IMR-90 (cell line): ENCODE measurements around the gene KRT82. TPM values are rescaled to one million over a fixed set of nuclear protein-coding genes. Genes with fewer than 3 reads are reported as not detected.

Experiments
- ATAC-seq: fragments of 200-7000 bp; cut with Tn5 transposase; 2 replicates; pipeline ENCODE4 v1.9.1; 2020; ENCODE audit warnings: low read depth, mild to moderate bottlenecking, moderate library complexity
- BruUV-seq: library from RNA; stranded (reverse); fragments of 400-500 nt; replicated peaks from 2 replicates; lab custom pipeline; 2021; lab: Mats Ljungman, UMichigan
- CTCF ChIA-PET: fragments of 300-600 bp; formaldehyde crosslinking; extraction: SDS; loops from one replicate; lab custom pipeline; 2021; ENCODE audit warnings: antibody characterized with exemption; lab: Yijun Ruan, JAX
- POLR2A ChIA-PET: fragments of 300-600 bp; sonication (Branson Sonifier 250); formaldehyde crosslinking; loops from one replicate; lab custom pipeline; 2022; ENCODE audit warnings: antibody characterized with exemption; ENCODE audit not compliant: unreplicated experiment; lab: Charles Lee
- DNase-seq: peaks from one replicate; pipeline ENCODE4 v3.0.0; 2013
- H2AFZ ChIP-seq: replicated peaks from 2 replicates; pipeline ENCODE3; 2013; ENCODE audit warnings: low read length, mild to moderate bottlenecking; ENCODE audit not compliant: poor library complexity
- H2AK5ac ChIP-seq: 2 replicates; pipeline ENCODE4 v1.6.1; 2013; ENCODE audit warnings: low read depth, low read length, inconsistent platforms
- H2AK9ac ChIP-seq: replicated peaks from 2 replicates; pipeline ENCODE3; 2013; ENCODE audit warnings: mild to moderate bottlenecking, low read depth, low read length, moderate library complexity; ENCODE audit not compliant: poor library complexity
- H2BK120ac ChIP-seq: 2 replicates; pipeline ENCODE4 v1.6.1; 2013; ENCODE audit warnings: low read depth, low read length, inconsistent platforms
- H2BK15ac ChIP-seq: 3 replicates; pipeline ENCODE4 v1.6.1; 2013; ENCODE audit warnings: low read depth, low read length, inconsistent platforms
- H2BK20ac ChIP-seq: 2 replicates; pipeline ENCODE4 v1.6.1; 2013; ENCODE audit warnings: low read depth, mild to moderate bottlenecking, inconsistent platforms, low read length, moderate library complexity
- H2BK5ac ChIP-seq: 2 replicates; pipeline ENCODE4 v1.6.1; 2013; ENCODE audit warnings: mild to moderate bottlenecking, low read depth, low read length, inconsistent platforms; ENCODE audit not compliant: poor library complexity, severe bottlenecking
- H3K14ac ChIP-seq: replicated peaks from 2 replicates; pipeline ENCODE4 v1.6.1; 2013; ENCODE audit warnings: low read depth, low read length, inconsistent platforms
- H3K18ac ChIP-seq: 2 replicates; pipeline ENCODE4 v1.6.1; 2013; ENCODE audit warnings: low read depth, low read length, control low read depth
- H3K23ac ChIP-seq: 2 replicates; pipeline ENCODE4 v1.6.1; 2013; ENCODE audit warnings: low read depth, low read length, inconsistent platforms
- H3K27ac ChIP-seq: 2 replicates; pipeline ENCODE4 v1.5.1; 2013; ENCODE audit warnings: mild to moderate bottlenecking, control low read depth, low read length; ENCODE audit not compliant: insufficient read depth
- H3K27me3 ChIP-seq: 2 replicates; pipeline ENCODE4 v1.6.1; 2013; ENCODE audit warnings: low read length; ENCODE audit not compliant: control insufficient read depth, insufficient read depth
- H3K36me3 ChIP-seq: 2 replicates; pipeline ENCODE4 v1.6.1; 2013; ENCODE audit warnings: low read length, mixed read lengths; ENCODE audit not compliant: control insufficient read depth, insufficient read depth
- H3K4ac ChIP-seq: 2 replicates; pipeline ENCODE4 v1.6.1; 2013; ENCODE audit warnings: low read depth, low read length, inconsistent platforms
- H3K4me1 ChIP-seq: 2 replicates; pipeline ENCODE4 v1.6.1; 2013; ENCODE audit warnings: low read length, mixed read lengths; ENCODE audit not compliant: control insufficient read depth, insufficient read depth
- H3K4me2 ChIP-seq: 2 replicates; pipeline ENCODE4 v1.6.1; 2013; ENCODE audit warnings: low read depth, mild to moderate bottlenecking, control low read depth, low read length, moderate library complexity
- H3K4me3 ChIP-seq: 2 replicates; pipeline ENCODE4 v1.5.1; 2013; ENCODE audit warnings: low read depth, mild to moderate bottlenecking, control low read depth, low read length, moderate library complexity; ENCODE audit not compliant: insufficient read depth
- H3K56ac ChIP-seq: 2 replicates; pipeline ENCODE4 v1.6.1; 2013; ENCODE audit warnings: low read length, inconsistent platforms; ENCODE audit not compliant: insufficient read depth; ENCODE audit errors: extremely low read depth
- H3K79me1 ChIP-seq, 2 experiments: 2 replicates each; pipeline ENCODE4 v1.6.1; 2013; ENCODE audit warnings: low read length in 2 of 2, inconsistent platforms in 1 of 2, low read depth in 1 of 2
- H3K9ac ChIP-seq: 2 replicates; pipeline ENCODE4 v1.6.1; 2013; ENCODE audit warnings: low read depth, low read length, control low read depth
- H3K9me1 ChIP-seq: 2 replicates; pipeline ENCODE4 v1.6.1; 2013; ENCODE audit warnings: low read length, inconsistent platforms; ENCODE audit not compliant: insufficient read depth
- H3K9me3 ChIP-seq: 2 replicates; pipeline ENCODE4 v1.6.1; 2013; ENCODE audit warnings: low read length; ENCODE audit not compliant: control insufficient read depth, insufficient read depth
- H4K20me1 ChIP-seq: 2 replicates; pipeline ENCODE4 v1.6.1; 2013; ENCODE audit warnings: low read length, inconsistent platforms; ENCODE audit not compliant: insufficient read depth
- H4K5ac ChIP-seq: 2 replicates; pipeline ENCODE4 v1.6.1; 2013; ENCODE audit warnings: mild to moderate bottlenecking, low read depth, low read length, control low read depth
- H4K8ac ChIP-seq, 2 experiments: 2 replicates each; pipeline ENCODE4 v1.6.1; 2013; ENCODE audit warnings: low read depth in 2 of 2, low read length in 2 of 2, control low read depth in 1 of 2, inconsistent platforms in 1 of 2
- H4K91ac ChIP-seq: 2 replicates; pipeline ENCODE4 v1.6.1; 2013; ENCODE audit warnings: low read depth, low read length, inconsistent platforms; ENCODE audit not compliant: insufficient read depth
- BHLHE40 ChIP-seq: fragments of 150-350 bp; IDR thresholded peaks from 2 replicates; pipeline ENCODE4 v1.6.1; 2016; ENCODE audit warnings: mild to moderate bottlenecking, low read depth, low read length
- CEBPB ChIP-seq: IDR thresholded peaks from 2 replicates; pipeline ENCODE4 v1.6.1; 2012; ENCODE audit warnings: low read depth, low read length, improper control_type of control experiment
- CHD1 ChIP-seq: IDR thresholded peaks from 2 replicates; pipeline ENCODE4 v1.6.1; 2012; ENCODE audit warnings: low read depth, low read length, improper control_type of control experiment
- FOS ChIP-seq: fragments of 150-350 bp; IDR thresholded peaks from 2 replicates; pipeline ENCODE4 v1.6.1; 2016; ENCODE audit warnings: low read depth, low read length
- MAFK ChIP-seq: IDR thresholded peaks from 2 replicates; pipeline ENCODE4 v1.6.1; 2012; ENCODE audit warnings: low read depth, low read length, improper control_type of control experiment
- MAZ ChIP-seq: IDR thresholded peaks from 2 replicates; pipeline ENCODE4 v1.6.1; 2012; ENCODE audit warnings: low read depth, mild to moderate bottlenecking, low read length, improper control_type of control experiment, moderate library complexity, borderline replicate concordance
- MXI1 ChIP-seq: IDR thresholded peaks from 2 replicates; pipeline ENCODE4 v1.6.1; 2012; ENCODE audit warnings: low read depth, mild to moderate bottlenecking, low read length, moderate library complexity, borderline replicate concordance
- NFE2L2 ChIP-seq: fragments of 150-350 bp; IDR thresholded peaks from 2 replicates; pipeline ENCODE4 v1.6.1; 2016; ENCODE audit warnings: low read depth, mild to moderate bottlenecking, low read length
- POLR2A ChIP-seq: IDR thresholded peaks from 2 replicates; pipeline ENCODE4 v1.6.1; 2012; ENCODE audit warnings: mild to moderate bottlenecking, low read depth, low read length
- RAD21 ChIP-seq: IDR thresholded peaks from 2 replicates; pipeline ENCODE4 v1.6.1; 2012; ENCODE audit warnings: low read length, improper control_type of control experiment
- RCOR1 ChIP-seq: IDR thresholded peaks from 2 replicates; pipeline ENCODE4 v1.6.1; 2012; ENCODE audit warnings: mild to moderate bottlenecking, low read length, improper control_type of control experiment; ENCODE audit not compliant: insufficient replicate concordance
- RFX5 ChIP-seq: IDR thresholded peaks from 2 replicates; pipeline ENCODE4 v1.8.0; 2012; ENCODE audit warnings: low read depth, mild to moderate bottlenecking, low read length, moderate library complexity
- WGBS, 2 experiments: methylation state at CpG; one replicate each; pipeline versions ENCODE4 v1.1.5 to v1.1.7; 2013; ENCODE audit warnings: missing lambda C conversion rate in 2 of 2; ENCODE audit not compliant: insufficient read length in 1 of 2; ENCODE audit errors: extremely low coverage in 2 of 2; 5-methylcytosine and 5-hydroxymethylcytosine counted together
- dilution Hi-C: fragments of 300-500 bp; cut with HindIII; formaldehyde crosslinking; loops from one replicate; pipeline ENCODE4 v1.14.3; 2018; ENCODE audit warnings: low sequenced_read_pairs; ENCODE audit not compliant: unreplicated experiment
- in situ Hi-C: fragments of 300-500 bp; cut with MboI; formaldehyde crosslinking; loops from 3 replicates; pipeline ENCODE4 v1.14.3; 2019; ENCODE audit warnings: low sequenced_read_pairs, inconsistent platforms, mixed read lengths
- intact Hi-C: fragments of 100-400 bp; cut with micrococcal nuclease; formaldehyde crosslinking; loops from 2 replicates; pipeline ENCODE4 v1.10.0; 2022
- polyA plus RNA-seq, 3 experiments: library from polyadenylated mRNA; depleted of rRNA; stranded (reverse); fragments of >200 nt; gene quantifications; 2 replicates each; pipeline ENCODE4 v1.2.3, GENCODE V29; 2012; ENCODE audit warnings: low replicate concordance in 1 of 3
- total RNA-seq: library from RNA; depleted of rRNA; stranded (reverse); fragments of >200 nt; gene quantifications from 2 replicates; pipeline ENCODE4 v1.2.3, GENCODE V29; 2012
- TF ChIP-seq, protein P1 (sequence below): fragments of 150-350 bp; IDR thresholded peaks from 2 replicates; pipeline ENCODE4 v1.6.1; 2017; ENCODE audit warnings: mild to moderate bottlenecking, antibody characterized with exemption, low read length, low read depth
- TF ChIP-seq, protein P2 (sequence below): fragments of 150-350 bp; IDR thresholded peaks from 2 replicates; pipeline ENCODE4 v1.6.1; 2016; ENCODE audit warnings: low read depth, mild to moderate bottlenecking, low read length, moderate library complexity, borderline replicate concordance
- TF ChIP-seq, protein P3 (sequence below): conservative IDR thresholded peaks from 2 replicates; pipeline ENCODE4 v1.5.1; 2012; ENCODE audit warnings: mild to moderate bottlenecking, low read depth, low read length, improper control_type of control experiment

Gene KRT82
- total and polyA plus RNA-seq, 2 of the 4 experiments (the other 2 are of a cell fraction), result not detected

DNA sequence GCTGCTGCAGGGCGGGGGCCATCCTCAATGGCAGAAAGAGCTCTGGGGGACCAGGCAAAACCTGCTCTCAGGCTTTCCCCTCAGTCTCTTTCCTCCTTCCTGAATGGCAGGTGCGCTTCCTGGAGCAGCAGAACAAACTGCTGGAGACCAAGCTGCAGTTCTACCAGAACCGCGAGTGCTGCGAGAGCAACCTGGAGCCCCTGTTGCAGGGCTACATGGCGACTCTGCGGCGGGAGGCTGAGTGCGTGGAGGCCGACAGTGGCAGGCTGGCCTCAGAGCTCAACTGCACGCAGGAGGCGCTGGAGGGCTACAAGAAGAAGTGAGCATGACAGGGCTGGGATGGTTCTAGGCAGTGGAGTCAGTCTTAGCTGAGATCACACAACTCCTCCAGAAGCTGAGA, 62.0 kb downstream of the KRT82 start:
- no peak overlapping the region for H3K23ac ChIP-seq
- ChIA-PET CTCF (interaction anchor here (0.5 to 1.3 kb wide), 4 partner anchors 14 to 121 kb away, joined by 3 to 4 read pairs (median 3); no protein-coding TSS in a partner anchor), POLR2A (no interaction called here)
- WGBS, 2 experiments, result 87% methylated on average over 10 of the region's 12 CpGs; no CpG with 5 or more reads in 1 of the 2 experiments
- no peak overlapping the region for H4K5ac ChIP-seq
- H3K9me3 ChIP-seq, result peaks cover 6% of the 10 kb centered on the region
- ATAC-seq (no peak), DNase-seq (no peak)
- no peaks in the 10 kb centered on the region for H3K79me1 ChIP-seq
- no peak overlapping the region for H3K56ac ChIP-seq
- H2AK5ac ChIP-seq, result no peak overlapping the region
- TF ChIP-seq, protein P1, sequence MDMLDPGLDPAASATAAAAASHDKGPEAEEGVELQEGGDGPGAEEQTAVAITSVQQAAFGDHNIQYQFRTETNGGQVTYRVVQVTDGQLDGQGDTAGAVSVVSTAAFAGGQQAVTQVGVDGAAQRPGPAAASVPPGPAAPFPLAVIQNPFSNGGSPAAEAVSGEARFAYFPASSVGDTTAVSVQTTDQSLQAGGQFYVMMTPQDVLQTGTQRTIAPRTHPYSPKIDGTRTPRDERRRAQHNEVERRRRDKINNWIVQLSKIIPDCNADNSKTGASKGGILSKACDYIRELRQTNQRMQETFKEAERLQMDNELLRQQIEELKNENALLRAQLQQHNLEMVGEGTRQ, result no peak
- TF ChIP-seq, protein P2, sequence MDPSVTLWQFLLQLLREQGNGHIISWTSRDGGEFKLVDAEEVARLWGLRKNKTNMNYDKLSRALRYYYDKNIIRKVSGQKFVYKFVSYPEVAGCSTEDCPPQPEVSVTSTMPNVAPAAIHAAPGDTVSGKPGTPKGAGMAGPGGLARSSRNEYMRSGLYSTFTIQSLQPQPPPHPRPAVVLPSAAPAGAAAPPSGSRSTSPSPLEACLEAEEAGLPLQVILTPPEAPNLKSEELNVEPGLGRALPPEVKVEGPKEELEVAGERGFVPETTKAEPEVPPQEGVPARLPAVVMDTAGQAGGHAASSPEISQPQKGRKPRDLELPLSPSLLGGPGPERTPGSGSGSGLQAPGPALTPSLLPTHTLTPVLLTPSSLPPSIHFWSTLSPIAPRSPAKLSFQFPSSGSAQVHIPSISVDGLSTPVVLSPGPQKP, result no peak
- TF ChIP-seq POLR2A (no peak), CHD1 (no peak), MXI1 (no peak), MAZ (no peak), CEBPB (no peak), MAFK (no peak), RFX5 (no peak), FOS (no peak), NFE2L2 (no peak), RCOR1 (no peak), BHLHE40 (no peak), RAD21 (no peak)
- TF ChIP-seq, protein P3, sequence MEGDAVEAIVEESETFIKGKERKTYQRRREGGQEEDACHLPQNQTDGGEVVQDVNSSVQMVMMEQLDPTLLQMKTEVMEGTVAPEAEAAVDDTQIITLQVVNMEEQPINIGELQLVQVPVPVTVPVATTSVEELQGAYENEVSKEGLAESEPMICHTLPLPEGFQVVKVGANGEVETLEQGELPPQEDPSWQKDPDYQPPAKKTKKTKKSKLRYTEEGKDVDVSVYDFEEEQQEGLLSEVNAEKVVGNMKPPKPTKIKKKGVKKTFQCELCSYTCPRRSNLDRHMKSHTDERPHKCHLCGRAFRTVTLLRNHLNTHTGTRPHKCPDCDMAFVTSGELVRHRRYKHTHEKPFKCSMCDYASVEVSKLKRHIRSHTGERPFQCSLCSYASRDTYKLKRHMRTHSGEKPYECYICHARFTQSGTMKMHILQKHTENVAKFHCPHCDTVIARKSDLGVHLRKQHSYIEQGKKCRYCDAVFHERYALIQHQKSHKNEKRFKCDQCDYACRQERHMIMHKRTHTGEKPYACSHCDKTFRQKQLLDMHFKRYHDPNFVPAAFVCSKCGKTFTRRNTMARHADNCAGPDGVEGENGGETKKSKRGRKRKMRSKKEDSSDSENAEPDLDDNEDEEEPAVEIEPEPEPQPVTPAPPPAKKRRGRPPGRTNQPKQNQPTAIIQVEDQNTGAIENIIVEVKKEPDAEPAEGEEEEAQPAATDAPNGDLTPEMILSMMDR, result no peak
- H3K4me2 ChIP-seq, result no peak overlapping the region
- in situ Hi-C loops, result no loop called here
- no peak overlapping the region for H2AFZ ChIP-seq
- no peak overlapping the region for H2BK20ac ChIP-seq
- BruUV-seq, result no TSS peak
- no peak overlapping the region for H4K8ac ChIP-seq
- no peaks in the 10 kb centered on the region for H4K20me1 ChIP-seq
- dilution Hi-C loops, result no loop called here
- H2AK9ac ChIP-seq, result no peak overlapping the region
- no peak overlapping the region for H4K91ac ChIP-seq
- no peaks in the 10 kb centered on the region for H3K36me3 ChIP-seq
- H3K14ac ChIP-seq, result no peak overlapping the region
- no peak overlapping the region for H3K4me3 ChIP-seq
- no peaks in the 10 kb centered on the region for H3K4me1 ChIP-seq
- H2BK15ac ChIP-seq, result no peak overlapping the region
- intact Hi-C loops, result no loop called here
- no peak overlapping the region for H3K18ac ChIP-seq
- H3K27ac ChIP-seq, result no peak overlapping the region
- H3K27me3 ChIP-seq, result peaks cover 62% of the 10 kb centered on the region
- no peaks in the 10 kb centered on the region for H3K9me1 ChIP-seq
- H2BK120ac ChIP-seq, result no peak overlapping the region
- H3K9ac ChIP-seq, result no peak overlapping the region
- no peak overlapping the region for H3K4ac ChIP-seq
- H2BK5ac ChIP-seq, result no peak overlapping the region
